ENCODE results near the gene LRRC8A. TPM values are rescaled to one million over a fixed set of nuclear protein-coding genes. Genes with fewer than 3 reads are reported as not detected.
"Not testable (repeated sequence)": the region's sequence is repeated elsewhere in the genome, so short reads cannot be mapped to it uniquely, and the experiment has no call there.

Gene LRRC8A
- total RNA-seq, 1 donor from 2014 or later, result 11.0 TPM

DNA sequence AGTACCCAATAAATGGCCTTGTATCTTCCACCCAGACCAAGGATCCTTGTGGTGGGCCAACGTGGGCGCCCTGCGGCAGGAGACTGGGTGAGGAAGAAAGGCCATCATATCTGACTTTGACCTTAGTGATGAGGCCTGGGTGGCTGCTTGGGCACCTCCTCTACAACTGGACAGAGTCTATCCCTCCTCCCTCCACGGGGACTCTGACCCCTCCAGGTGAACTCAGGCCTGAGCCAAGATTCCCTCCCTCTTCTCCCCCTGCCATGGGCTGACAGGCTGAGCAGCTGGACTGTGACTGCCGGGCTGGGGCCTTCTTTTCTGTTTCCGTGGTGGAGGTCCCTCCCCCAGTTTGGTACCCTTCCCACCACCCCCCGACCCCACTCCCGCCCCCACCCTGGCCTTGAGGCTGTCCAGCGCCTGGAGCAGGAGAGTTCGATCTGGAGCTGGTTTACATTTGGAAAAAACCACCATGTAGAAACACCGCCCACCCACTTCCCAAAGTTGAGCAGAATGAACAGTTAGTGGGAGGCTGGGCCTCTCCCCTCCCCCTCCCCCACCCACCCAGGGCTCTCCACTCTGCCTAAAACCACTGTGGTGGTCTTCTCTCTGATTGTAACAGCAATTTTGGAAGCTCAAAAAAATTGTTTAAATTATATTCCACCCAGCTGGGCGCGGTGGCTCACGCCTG is 37.6 kb downstream of the LRRC8A start:
- peak; percentile 93 for DNase-seq (ENCODE audit: low spot score)
- peak; percentile 66 for ATAC-seq

DNA sequence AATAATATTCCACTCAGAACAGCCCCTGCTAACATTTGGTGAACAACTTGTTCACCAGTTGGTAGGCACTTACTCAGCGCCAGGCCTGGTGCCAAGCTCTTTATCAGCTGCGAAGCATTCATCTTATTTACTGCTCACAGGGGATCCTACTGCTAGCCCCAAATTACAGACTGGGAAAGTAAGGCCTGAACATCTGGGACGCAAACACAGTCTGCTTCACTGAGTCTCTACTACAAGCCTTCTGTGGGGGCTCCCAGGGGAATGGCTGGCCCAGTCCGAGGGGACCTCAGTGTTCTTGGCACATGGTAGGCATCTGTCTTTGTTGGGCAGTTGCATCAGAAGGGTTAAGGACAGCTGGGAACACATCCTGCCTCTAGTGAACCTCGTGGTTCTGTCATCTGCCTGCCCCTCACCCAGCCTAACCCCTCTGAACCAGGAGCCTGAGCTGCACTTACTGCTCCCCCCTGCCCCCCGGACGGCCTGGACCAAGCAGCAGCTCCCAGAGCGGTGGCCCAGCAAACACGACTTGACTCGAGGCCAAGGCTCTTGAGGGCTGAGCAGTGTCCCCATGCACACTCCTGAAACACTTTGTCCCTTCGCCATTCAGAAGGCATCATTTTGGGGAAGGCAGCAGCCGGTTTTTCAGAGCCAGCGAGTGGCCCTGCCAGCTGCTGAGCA is 38.6 kb downstream of the LRRC8A start, which contains the start of gene PHYHD1:
Gene PHYHD1 (plus strand): TSS at position 602 of the 678 bp plus-strand sequence. CDS start 1,342 bp downstream, outside the sequence.
- DNase-seq (ENCODE audit: low spot score) (peak; percentile 90), ATAC-seq (peak; percentile 43)

DNA sequence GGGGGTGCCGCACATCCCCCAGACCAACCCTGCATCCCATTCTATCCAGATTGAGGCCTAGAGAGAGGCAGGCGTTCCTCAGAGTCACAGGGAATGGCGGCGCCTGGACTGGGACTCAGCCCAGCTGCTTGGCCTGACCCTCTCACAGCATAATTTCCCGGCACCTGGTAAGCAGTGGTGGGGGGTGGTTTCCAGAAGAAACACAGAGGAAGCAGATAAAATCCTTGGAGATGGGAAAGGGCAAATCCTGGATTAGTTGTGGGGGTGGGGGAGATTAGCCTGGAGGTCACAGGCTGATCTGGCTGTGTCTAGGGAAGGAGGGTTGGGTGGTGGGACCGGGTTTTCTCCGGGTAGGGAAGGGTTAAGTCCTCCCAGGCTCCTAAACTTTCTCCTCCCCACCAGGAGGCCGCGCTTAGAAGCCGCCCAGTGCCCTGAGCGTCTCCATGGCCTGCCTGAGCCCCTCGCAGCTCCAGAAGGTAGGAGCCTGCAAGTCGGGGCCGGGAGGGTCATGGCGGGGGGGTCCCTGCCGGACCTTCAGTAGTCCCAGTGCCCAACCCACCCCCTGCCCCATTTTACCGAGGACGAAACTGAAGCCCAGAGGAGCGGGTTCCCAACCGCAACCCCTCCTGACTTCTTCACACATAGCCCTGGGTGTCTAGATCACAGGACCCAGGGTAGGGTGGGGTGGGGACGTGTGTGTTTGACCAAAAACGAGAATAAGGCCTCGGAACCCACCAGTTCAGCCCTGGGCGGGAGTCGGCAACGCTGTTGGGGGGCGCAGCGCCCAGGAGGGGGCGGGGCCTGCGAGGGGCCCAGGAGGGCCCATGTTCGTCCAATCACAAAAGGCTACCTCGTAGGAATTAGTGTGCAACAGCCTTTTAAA is 40.2 kb downstream of the LRRC8A start:
- DNase-seq (ENCODE audit: low spot score) (peak; percentile 77), ATAC-seq (peak; percentile 64)

DNA sequence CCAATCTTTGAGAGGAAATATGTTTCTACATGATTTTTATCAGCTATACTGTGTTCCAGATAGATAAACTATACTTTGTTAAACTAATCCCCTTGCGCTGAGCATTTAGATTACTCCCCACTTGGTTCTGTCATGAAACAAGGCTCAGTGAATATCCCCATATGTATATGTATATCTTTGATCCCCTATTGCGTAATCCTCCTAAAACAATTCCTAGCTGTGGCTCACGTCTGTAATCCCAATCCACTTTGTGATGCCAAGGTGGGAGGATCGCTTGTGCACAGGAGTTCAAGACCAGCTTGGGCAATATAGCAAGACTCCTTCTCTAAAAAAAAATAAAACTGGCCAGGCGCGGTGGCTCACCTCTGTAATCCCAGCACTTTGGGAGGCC is 41.6 kb downstream of the LRRC8A start:
- no peak for DNase-seq (ENCODE audit: low spot score)

DNA sequence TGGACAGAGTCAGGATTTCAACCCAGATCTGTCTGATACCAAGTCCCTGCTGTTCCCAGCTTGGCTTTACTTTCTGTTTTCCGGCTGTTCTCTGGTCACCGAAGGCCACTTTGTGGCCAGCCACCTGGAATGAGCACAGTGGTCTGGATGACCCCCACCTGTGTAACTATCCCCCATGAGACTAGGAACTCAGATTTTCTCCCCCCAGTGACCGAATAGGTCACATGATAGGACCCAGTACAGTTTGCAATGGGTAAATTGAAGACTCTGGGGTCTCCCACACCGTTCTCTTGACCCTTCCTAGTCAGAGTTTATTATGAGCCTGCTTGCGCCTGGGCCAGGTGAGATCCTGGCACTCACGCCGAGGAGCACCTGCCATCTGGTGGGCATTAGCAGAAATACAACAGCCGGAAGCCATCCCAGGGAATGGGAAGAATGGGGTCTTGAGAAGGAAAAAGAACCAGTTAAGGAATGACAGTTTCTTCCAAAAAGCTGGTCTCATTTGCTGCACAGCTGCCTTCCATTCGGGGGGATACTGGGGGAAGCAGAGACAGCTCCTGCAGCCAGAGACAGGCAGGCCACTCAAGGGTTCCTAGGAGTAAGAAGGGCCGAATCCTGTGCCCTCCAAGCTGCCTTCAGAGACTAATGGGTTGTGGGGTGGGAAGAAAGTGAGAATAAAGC is 45.9 kb downstream of the LRRC8A start:
- peak; percentile 56 for DNase-seq (ENCODE audit: low spot score)
- ATAC-seq, result peak; percentile 93

More for the DNA sequence above, 41.6 kb downstream of the LRRC8A start:
- ATAC-seq, result no peak

DNA sequence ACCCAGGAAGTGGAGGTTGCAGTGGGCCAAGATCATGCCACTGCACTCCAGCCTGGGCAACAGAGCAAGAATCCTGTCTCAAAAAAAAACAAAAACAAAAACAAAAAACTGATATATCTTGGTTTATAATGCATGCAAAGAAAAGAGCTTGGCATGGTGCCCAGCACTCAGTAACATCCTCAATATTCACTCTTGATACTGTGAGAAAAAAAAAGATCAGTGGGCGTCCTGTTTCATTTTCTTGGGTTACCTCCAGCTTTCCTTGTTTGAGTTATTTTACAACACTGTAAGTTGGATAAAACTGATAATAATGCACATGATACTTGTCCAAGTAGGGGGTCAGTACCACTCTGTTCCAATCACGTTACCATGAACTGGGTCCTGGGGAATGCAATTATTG is 46.7 kb downstream of the LRRC8A start:
- no peak for ATAC-seq

DNA sequence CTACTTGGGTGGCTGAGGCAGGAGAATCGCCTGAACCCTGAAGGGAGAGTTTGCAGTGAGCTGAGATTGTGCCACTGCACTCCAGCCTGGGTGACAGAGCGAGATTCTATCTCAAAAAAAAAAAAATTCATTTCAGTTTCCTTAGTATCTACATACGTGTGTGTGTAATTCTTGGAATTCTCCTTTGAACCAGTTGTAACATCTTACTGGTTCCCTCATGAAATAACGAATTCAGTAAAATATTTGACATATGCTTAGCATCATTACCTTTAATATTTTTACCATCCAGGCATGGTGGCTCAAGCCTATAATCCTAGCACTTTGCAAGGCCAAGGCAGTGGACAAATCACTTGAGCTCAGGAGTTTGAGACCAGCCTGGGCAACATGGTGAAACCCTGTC is 47.6 kb downstream of the LRRC8A start:
- DNase-seq (ENCODE audit: low spot score), result no peak

More for the DNA sequence above, 46.7 kb downstream of the LRRC8A start:
- DNase-seq (ENCODE audit: low spot score), result no peak

DNA sequence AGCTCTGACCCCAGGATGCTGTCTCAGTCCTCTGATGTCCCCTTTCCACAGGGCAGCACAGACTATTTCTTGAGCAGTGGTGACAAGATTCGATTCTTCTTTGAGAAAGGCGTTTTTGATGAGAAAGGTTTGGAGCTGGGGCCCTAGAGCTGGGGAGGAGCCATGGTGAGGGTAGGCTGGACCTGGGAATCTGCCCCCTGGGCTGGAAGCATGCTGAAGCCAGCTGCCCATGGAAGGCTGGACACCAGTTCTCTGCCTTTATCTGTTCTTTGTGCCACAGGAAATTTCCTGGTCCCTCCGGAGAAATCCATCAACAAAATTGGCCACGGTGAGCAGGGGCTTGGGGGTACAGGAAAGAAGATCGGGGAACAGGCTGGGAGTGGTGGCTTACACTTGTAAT is 51.8 kb downstream of the LRRC8A start:
- no peak for ATAC-seq
- no peak for DNase-seq (ENCODE audit: low spot score)

More for the DNA sequence above, 47.6 kb downstream of the LRRC8A start:
- ATAC-seq, result no peak

DNA sequence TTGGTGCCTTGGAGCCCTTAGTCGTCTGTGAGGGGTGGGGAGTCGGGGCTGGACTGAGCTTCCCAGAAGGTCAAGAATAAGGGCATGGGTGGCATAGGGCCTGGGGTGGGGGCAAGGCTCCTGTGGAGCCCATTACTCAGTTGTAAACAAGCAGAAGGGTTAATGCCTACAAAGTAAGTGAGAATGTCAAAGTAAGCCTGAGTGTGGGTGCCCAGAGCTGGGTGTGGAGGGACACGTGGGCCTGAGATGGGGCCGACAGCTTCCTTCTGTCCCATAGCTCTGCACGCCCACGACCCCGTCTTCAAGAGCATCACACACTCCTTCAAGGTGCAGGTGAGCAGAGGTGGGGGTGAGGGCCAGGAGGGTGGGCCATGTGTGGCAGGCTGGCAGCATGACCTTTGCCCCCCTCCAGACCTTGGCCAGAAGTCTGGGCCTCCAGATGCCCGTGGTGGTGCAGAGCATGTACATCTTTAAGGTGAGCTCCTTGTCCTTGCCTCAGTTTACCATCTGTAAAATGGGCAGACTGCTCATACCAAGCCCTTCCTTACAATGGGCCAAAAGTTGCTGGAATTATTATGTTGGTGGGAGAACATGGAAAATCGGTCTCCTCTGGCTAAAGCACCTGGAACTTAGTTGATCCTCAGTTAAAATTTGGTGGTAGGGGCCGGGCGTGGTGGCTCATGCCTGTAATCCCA is 54.4 kb downstream of the LRRC8A start:
- no peak for DNase-seq (ENCODE audit: low spot score)
- ATAC-seq, result no peak

DNA sequence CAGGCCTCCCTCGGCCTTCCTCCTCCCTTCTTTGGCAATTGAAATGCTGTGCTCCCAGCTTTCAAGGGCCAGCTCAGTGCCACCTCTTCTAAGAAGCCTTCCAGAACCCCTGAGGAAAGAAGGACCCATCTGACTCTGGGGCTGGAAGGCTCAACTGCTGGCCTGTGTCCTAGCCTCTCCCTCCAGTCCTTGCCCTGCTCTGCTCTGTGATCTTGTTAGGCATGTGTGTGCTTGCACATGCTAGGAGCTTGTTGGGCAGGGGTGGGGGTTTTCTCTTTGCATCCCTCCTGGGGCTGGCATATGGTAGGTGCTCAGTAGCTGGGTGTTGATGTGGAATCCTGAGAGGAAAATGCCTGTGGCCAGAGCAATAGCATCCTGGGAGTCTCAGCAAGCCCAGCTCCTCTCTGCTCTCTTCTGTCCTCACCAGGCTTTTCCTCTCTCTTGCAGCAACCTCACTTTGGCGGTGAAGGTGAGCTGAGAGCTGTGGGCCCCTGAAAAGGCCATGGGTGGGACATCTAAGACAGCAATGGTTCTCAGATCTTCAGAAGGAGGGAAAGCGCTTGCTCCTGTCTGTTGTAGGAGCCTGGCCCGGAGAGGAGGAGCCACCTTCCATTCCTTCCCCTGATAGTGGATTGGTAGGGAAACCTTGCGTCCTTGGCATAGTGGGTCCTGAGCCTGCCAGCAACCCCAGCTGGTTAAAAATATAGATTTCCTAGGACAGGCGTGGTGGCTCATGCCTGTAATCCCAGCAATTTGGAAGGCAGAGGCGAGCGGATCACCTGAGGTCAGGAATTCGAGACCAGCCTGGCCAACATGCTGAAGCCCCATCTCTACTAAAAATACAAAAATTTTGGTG is 55.6 kb downstream of the LRRC8A start:
- DNase-seq (ENCODE audit: low spot score), result no peak
- no peak for ATAC-seq

DNA sequence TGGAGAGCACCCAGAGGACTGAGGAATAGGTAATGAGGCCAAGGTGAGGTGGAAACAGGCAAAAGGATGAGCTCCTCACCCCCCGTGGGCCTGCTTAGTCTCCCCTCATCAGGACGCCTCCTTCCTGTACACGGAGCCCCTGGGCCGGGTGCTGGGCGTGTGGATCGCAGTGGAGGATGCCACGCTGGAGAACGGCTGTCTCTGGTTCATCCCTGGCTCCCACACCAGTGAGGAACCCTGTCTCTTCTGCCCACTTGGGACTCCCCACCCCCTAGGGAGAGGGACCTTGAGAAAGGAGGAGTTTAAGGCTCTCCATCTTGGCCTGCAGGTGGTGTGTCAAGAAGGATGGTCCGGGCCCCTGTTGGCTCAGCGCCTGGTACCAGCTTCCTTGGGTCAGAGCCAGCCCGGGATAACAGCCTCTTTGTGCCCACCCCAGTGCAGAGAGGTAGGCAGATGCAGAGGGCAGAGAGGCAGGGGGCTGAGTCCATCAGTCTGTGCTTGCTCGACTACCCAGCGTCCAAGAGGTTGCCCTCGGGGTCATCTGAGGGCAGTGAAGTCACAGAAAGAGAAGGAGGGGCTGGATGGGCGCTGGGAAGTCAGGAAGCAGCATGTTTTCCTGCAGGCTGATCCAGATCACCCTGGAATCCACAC is 58.5 kb downstream of the LRRC8A start:
- DNase-seq (ENCODE audit: low spot score) (peak; percentile 45), ATAC-seq (peak; percentile 35)

DNA sequence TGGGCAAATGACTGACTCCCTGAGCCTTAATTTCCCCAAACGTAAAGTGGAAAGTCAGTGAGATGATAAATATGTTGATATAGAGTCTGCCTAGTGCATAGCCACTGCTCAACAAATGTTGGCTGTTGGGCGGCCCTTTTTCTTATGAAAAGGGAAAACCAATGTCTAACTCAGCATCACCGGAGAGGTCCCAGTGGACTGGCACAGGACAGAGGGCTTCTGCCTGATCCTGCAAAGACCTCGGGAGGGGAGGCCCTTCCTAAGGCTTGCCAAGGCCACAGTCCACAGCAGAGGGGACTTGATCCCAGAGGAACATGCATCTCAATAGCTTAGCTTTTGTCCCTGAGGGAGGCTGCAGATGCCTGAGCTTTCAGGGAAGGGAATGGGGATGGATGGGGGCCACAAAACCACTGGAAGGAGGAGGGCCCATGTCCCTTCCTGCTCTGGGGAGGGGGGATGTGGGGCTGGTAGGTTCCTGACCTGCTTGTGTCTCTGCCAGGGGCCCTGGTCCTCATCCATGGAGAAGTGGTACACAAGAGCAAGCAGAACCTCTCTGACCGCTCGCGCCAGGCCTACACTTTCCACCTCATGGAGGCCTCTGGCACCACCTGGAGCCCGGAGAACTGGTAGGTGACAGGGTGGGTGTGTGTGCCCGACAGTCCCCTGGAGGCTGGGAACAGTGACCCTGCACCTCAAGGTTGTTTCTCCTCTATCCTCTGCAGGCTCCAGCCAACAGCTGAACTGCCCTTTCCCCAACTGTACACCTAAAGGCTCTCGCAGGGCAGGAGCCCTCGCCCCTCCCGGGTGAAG is 59.2 kb downstream of the LRRC8A start:
- DNase-seq (ENCODE audit: low spot score), result no peak
- no peak for ATAC-seq

DNA sequence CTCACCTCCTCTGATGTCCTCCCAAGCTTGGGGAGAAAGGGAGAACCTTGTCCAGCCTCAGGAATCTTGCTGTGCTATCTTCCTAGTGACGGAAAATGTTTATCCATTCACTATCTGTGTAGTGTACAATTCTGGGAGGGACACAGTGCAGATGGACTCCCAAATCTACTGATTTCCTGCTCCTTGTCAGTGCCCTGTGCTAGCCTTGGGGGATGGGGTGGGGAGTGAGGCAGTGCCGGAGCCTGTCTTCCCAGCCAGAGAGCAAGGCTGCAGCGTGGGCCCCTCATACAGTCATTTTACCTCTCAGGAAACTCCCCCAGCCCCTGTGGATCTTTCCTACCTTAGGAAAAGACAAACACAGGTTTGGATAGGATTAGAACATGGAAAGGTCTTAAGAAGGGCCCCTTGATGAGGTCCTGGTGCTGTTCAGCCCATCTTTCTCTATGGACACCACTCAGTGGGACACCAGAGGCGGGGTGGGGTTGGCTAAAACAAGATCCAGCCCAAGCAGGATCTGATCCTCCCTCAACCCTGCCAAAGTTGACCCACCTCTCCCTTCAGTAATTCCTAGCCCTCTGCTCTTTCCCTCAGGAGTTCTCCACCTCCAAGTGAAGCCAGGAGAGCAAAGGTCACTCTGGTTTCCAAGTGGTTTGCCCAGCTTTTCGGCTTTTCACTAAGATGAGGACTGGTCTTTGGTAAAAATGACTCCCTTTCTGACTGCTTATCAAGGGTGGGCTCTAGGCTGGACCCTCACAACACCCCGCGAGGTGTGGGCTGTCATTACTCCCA is 62.1 kb downstream of the LRRC8A start:
- DNase-seq (ENCODE audit: low spot score) (no peak), ATAC-seq (no peak)

DNA sequence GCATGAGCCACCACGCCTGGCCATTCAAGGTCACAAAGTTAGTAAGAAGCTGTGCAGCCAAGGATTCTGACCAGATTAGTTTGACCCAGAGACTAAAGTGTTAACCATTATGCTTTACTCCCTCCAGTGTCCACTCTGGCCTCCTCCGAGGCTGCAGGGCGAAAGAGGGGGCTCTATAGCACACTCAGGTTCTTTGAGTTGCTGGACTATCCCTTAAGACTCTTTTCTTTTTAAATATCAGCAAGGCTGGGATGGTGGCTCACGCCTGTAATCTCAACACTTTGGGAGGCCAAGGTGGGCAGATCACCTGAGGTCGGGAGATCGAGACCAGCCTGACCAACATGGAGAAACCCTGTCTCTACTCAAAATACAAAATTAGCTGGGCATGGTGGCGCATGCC is 63.0 kb downstream of the LRRC8A start:
- not testable (repeated sequence) for DNase-seq (ENCODE audit: low spot score); ATAC-seq

DNA sequence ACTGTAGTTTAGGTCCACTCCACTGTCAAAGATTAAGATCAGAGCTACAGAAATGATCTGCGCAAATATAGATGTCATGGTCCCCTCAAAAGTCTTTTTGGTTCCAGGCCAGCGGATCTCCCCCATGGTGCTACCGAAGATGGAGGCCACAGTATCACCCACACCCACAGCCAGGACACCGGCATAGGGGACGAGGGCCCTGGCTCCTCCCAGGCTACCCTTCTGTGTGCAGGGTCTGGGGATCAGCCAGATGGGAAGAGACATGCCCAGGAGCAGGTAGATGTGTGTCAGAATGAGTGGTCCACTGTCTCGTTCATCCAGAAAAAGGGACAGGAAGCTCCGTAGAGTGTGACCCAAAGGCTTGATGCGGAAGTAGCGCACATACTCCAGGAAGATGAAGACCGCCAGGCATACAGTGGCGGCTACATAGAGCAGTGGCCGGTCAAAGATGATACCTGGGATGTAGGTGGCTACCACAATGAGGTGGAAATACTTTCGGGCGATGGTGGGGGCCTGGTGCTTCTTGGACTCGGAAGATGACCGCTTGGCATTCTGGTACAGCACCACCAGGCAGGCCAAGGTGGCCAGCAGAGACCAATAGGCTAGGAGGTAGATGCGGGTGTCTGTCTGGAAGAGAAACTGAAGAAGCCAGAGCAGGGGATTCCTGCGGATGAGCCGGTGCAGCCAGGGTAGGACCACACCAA is 64.0 kb downstream of the LRRC8A start:
- no peak for DNase-seq (ENCODE audit: low spot score)

DNA sequence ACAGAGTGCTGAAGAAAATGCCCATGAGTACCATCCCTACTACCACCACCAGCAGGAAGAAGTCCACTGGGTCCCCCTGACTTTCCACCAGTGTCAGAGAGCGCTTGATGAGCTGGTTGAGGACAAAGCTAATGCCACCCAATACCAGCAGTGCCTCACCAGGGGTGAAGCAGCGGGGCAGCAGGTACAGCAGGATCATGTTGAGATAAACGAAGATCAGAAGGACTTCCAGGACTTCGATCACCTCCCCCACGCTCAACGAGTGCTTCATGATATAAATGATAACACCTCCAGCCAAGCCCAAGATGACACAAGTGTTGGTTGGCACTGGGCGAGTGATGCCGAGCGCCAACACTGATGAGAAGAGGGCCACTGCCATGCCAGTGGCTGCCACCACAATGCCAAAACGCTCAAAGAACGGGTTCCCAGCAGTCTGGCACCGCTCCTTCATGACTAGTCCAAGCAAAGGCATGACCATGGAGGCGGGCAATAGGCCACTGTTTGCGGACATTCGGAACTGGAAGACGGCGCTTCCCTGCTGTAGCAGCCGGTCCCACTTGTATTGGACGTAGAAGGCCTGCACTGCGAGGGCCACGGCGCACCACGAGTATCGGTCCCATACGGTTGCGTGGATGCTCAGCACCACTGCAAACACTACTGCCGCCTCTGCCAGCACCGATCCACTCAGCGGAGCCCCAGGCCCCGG is 64.8 kb downstream of the LRRC8A start:
- ATAC-seq (peak; percentile 55), DNase-seq (ENCODE audit: low spot score) (peak; percentile 66)

More for the DNA sequence above, 64.0 kb downstream of the LRRC8A start:
- ATAC-seq, result no peak

Measured in left lobe of liver (tissue), 2 donors.